K562 treated with DMSO at 1 percent for 4 hours (cell line): ENCODE data around the gene CEP43. TPM values are rescaled to one million over a fixed set of nuclear protein-coding genes. Genes with fewer than 3 reads are reported as not detected.

Experiments used
- total RNA-seq: library from RNA; unstranded; fragments of 300-600 nt; gene quantifications from 2 replicates; pipeline ENCODE4 v1.2.3, GENCODE V29; 2022; ENCODE audit not compliant: insufficient read depth

Gene CEP43, protein sequence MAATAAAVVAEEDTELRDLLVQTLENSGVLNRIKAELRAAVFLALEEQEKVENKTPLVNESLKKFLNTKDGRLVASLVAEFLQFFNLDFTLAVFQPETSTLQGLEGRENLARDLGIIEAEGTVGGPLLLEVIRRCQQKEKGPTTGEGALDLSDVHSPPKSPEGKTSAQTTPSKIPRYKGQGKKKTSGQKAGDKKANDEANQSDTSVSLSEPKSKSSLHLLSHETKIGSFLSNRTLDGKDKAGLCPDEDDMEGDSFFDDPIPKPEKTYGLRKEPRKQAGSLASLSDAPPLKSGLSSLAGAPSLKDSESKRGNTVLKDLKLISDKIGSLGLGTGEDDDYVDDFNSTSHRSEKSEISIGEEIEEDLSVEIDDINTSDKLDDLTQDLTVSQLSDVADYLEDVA
- 6.6 and 12.4 TPM in 2 replicates for total RNA-seq

DNA sequence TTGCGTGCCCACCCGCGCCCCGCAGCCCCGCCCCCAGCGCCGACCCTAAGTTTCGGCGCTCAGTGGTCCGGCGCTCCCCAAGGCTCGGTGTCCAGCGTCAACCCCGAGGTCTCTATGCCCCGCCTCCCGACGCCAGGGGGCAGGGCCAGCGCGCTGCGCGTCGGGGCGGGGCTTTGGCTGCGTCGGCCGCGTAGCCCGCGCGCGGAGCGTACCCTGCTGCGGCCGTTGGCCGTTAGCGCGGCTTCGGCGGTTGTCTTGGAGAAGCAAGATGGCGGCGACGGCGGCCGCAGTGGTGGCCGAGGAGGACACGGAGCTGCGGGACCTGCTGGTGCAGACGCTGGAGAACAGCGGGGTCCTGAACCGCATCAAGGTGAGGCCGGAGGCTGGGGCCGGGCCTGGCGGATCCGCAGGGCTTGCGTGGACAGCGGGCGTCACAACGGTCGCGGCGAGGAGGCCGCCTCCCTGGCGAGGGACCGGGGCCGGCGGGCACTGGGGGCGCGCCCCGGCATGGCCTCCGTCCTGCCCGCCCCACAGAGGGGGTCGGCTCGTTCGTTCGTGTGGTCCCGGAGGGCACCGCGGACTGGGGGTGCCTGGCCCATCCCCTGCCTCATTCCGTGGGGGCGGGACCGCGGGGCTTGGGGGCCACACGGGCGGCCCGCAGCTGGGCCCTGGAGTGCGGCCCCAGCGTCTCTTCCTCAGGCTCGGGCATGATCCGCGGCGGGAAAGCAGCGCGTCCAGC lies at the start of gene CEP43:
Gene CEP43 (plus strand): TSS at position 253 of the 739 bp plus-strand sequence. CDS start 16 bp downstream, at position 269.

DNA sequence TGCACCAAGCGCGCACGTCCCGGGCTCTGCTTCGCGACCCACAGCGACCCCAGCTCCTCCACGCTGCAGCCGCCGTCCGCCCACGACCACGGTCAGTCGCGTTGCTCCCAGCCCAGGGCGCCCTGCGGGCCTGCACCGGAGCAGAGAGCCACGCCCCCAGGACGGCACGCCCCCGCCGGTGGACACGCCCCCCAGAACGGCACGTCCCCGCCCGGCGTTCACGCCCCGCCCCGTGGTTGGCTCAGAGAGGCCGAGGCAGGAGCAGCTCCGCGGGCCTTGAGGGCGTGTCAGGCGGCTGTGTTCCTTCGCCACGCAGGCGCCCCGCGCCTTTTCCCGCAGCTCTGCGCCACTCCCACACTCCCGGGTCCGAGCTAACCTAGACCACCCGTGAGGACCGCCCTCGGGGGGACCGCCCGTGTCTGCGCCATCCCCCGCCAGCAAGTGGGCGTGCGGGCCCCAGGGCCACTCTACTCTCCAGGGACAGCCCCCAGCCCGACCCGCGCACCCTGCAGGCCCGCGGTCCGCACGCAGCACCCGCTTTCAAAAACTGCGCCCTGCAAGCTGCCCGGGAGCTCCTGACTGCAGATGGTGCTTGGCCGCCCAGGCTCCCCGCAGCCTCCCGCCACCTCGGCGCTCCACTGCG lies 42.6 kb upstream of the CEP43 start, which contains the start of gene RNASET2:
Gene RNASET2 (minus strand): TSS at position 107 of the 643 bp plus-strand sequence. CDS start 368 bp downstream, outside the sequence.

Other genes starting within 250 kb of the CEP43 start
- 66.4 and 73.9 TPM in 2 replicates for gene RNASET2, start 42.8 kb upstream of the CEP43 start, total RNA-seq
- gene CCR6, start 123.7 kb downstream of the CEP43 start, total RNA-seq, result not detected in 2 replicates
- not detected in 2 replicates for gene GPR31, start 158.6 kb downstream of the CEP43 start, total RNA-seq